T-helper 1 cell treated with Interleukin-12 subunit alpha and Interleukin-12 subunit beta and Interleukin-4 antibody, amounts not matched to agents 30 μg/mL and 1 μg/mL, for 36 hours (primary cell): ENCODE data around the gene PHPT1.

ENCODE experiments used
- H3K27ac Mint-ChIP-seq: one replicate; pipeline ENCODE4 v1.8.0; 2021; ENCODE audit warnings: mild to moderate bottlenecking, mixed read lengths
- H3K27me3 Mint-ChIP-seq: one replicate; pipeline ENCODE4 v1.8.0; 2021; ENCODE audit warnings: low read depth, mixed read lengths
- H3K36me3 Mint-ChIP-seq: one replicate; pipeline ENCODE4 v1.8.0; 2021; ENCODE audit warnings: low read depth, mixed read lengths
- H3K4me1 Mint-ChIP-seq: one replicate; pipeline ENCODE4 v1.8.0; 2021; ENCODE audit warnings: low read depth, mixed read lengths
- H3K4me3 Mint-ChIP-seq: one replicate; pipeline ENCODE4 v1.8.0; 2021; ENCODE audit warnings: mild to moderate bottlenecking, moderate library complexity, mixed read lengths
- H3K9me3 Mint-ChIP-seq: one replicate; pipeline ENCODE4 v1.8.0; 2021; ENCODE audit warnings: mixed read lengths

PHPT1 gene

DNA sequence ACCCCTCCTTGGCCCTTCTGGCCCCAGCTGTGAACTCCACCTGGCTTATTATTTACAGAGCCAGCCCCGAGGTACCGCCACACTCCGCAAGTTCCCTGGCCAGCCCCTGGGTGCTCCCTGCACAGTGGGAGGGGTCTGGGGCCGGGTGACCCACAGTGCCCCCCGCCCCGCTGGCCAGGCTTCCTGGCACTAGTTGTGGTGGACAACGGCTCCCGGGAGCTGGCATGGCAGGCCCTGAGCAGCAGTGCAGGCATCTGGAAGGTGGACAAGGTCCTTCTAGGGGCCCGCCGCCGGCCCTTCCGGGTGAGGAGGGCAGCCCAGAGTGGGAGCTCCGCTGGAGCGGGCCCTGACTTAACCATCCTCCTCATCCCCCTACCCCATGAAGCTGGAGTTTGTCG is 6.9 kb downstream of the PHPT1 start:
- Mint-ChIP-seq H3K27me3 (no peaks in the 10 kb centered on the region), H3K4me3 (no peak overlapping the region), H3K27ac (no peak overlapping the region), H3K9me3 (no peaks in the 10 kb centered on the region), H3K4me1 (peaks cover 2% of the 10 kb centered on the region), H3K36me3 (no peaks in the 10 kb centered on the region)

DNA sequence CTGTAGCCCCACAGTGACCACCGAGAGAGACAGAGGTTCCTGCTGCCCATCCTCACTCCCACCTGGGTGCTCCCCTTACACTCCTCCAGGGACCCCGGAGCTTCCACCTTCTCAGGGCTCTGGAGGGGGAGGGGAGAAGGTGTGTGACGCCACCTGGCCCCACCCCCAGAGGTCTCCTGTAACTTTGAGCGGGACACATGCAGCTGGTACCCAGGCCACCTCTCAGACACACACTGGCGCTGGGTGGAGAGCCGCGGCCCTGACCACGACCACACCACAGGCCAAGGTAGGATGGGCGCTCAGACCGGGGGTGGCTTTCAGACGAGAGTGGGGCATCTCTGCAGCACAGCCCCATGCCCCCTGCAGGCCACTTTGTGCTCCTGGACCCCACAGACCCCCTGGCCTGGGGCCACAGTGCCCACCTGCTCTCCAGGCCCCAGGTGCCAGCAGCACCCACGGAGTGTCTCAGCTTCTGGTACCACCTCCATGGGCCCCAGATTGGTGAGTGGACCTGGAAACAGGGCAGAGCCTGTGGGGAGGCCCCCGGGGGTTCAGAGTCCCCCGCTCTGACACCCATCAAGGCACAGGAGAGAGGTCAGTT is 7.4 kb downstream of the PHPT1 start:
- Mint-ChIP-seq H3K36me3 (no peaks in the 10 kb centered on the region), H3K4me3 (no peak overlapping the region), H3K27ac (no peak overlapping the region), H3K27me3 (no peaks in the 10 kb centered on the region), H3K9me3 (no peaks in the 10 kb centered on the region), H3K4me1 (peaks cover 2% of the 10 kb centered on the region)

- Mint-ChIP-seq H3K9me3 (no peaks in the 10 kb centered on the region), H3K4me1 (peaks cover 2% of the 10 kb centered on the region), H3K4me3 (no peak overlapping the region), H3K36me3 (peaks cover 4% of the 10 kb centered on the region), H3K27ac (no peak overlapping the region), H3K27me3 (no peaks in the 10 kb centered on the region)
These were observed 8.0 kb downstream of the PHPT1 start for GRCh38 chr9:136857166-136857565.

GRCh38 chr9:136857581-136858412 is 8.6 kb downstream of the PHPT1 start:
- Mint-ChIP-seq H3K36me3 (peaks cover 4% of the 10 kb centered on the region), H3K9me3 (no peaks in the 10 kb centered on the region), H3K4me3 (no peak overlapping the region), H3K27ac (no peak overlapping the region), H3K27me3 (no peaks in the 10 kb centered on the region), H3K4me1 (peaks cover 3% of the 10 kb centered on the region)

DNA sequence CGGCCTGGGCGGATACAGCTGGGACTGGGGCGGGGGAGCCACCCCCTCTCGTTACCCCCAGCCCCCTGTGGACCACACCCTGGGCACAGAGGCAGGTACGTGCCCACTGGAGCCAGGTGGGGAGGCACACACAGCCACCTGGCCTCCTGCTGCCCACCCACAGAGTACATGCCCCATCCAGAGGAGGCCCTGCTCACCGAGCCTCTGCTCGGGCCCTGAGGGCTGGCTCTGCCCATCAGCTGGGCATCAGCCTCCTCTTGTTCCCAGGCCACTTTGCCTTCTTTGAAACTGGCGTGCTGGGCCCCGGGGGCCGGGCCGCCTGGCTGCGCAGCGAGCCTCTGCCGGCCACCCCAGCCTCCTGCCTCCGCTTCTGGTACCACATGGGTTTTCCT is 9.2 kb downstream of the PHPT1 start:
- no peak overlapping the region for H3K4me3 Mint-ChIP-seq
- no peaks in the 10 kb centered on the region for H3K27me3 Mint-ChIP-seq
- H3K4me1 Mint-ChIP-seq, result peaks cover 3% of the 10 kb centered on the region
- H3K27ac Mint-ChIP-seq, result no peak overlapping the region
- no peaks in the 10 kb centered on the region for H3K9me3 Mint-ChIP-seq
- H3K36me3 Mint-ChIP-seq, result peaks cover 6% of the 10 kb centered on the region

- H3K27ac Mint-ChIP-seq, result no peak overlapping the region
- H3K36me3 Mint-ChIP-seq, result peaks cover 12% of the 10 kb centered on the region
- peaks cover 9% of the 10 kb centered on the region for H3K4me1 Mint-ChIP-seq
- no peak overlapping the region for H3K4me3 Mint-ChIP-seq
- no peaks in the 10 kb centered on the region for H3K9me3 Mint-ChIP-seq
- H3K27me3 Mint-ChIP-seq, result no peaks in the 10 kb centered on the region
These were observed 9.9 kb downstream of the PHPT1 start for GRCh38 chr9:136858844-136859757.

GRCh38 chr9:136860529-136860928 is 11.3 kb downstream of the PHPT1 start:
- Mint-ChIP-seq H3K27ac (no peak overlapping the region), H3K9me3 (no peaks in the 10 kb centered on the region), H3K4me1 (peaks cover 17% of the 10 kb centered on the region), H3K36me3 (peaks cover 17% of the 10 kb centered on the region), H3K4me3 (no peak overlapping the region), H3K27me3 (no peaks in the 10 kb centered on the region)

- Mint-ChIP-seq H3K36me3 (peaks cover 17% of the 10 kb centered on the region), H3K27me3 (no peaks in the 10 kb centered on the region), H3K4me3 (no peak overlapping the region), H3K27ac (no peak overlapping the region), H3K4me1 (peaks cover 17% of the 10 kb centered on the region), H3K9me3 (no peaks in the 10 kb centered on the region)
These were observed 12.0 kb downstream of the PHPT1 start for GRCh38 chr9:136860933-136861873.

GRCh38 chr9:136861874-136862457 is 12.8 kb downstream of the PHPT1 start:
- no peak overlapping the region for H3K4me3 Mint-ChIP-seq
- H3K27me3 Mint-ChIP-seq, result no peaks in the 10 kb centered on the region
- H3K27ac Mint-ChIP-seq, result no peak overlapping the region
- H3K4me1 Mint-ChIP-seq, result peaks cover 17% of the 10 kb centered on the region
- H3K36me3 Mint-ChIP-seq, result peaks cover 17% of the 10 kb centered on the region
- H3K9me3 Mint-ChIP-seq, result no peaks in the 10 kb centered on the region

DNA sequence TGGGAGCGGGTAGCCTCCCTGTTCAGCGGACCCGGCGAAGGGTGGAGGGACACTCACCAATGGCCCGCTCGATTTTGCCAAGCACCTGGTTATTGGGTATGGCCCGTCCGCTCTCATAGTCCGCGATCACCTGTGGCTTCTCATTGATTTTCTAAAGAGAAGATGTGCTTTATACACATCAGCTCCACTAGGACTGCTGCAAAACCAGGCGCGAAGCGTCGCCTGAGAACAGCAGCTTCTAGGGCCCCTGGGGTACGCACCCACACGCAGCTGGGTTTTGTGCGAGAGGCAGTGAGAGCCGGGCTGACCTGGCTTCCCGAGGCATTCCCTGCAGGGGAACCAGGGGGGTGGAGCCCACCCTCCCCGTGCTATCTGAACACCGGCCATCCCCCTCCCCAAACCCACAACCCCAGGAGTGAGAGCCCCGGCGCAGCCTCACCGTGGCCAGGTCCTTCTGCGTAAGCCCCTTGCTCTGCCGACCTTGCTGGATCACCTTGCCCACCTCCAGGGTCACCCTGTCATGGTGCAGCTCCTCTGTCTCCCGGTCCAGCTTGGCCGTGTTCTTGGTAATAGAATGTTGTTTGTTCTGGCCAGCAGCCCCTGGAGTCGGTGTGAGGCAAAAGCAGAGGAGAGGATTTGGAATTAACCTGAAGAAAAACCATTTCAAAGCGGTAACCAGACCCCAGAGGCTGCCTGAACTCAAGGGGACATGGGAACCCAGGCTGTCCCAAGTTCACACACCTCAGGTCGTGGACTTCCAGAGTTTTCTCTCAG is 13.8 kb downstream of the PHPT1 start:
- no peaks in the 10 kb centered on the region for H3K27me3 Mint-ChIP-seq
- H3K27ac Mint-ChIP-seq, result no peak overlapping the region
- H3K36me3 Mint-ChIP-seq, result peaks cover 17% of the 10 kb centered on the region
- peaks cover 17% of the 10 kb centered on the region for H3K4me1 Mint-ChIP-seq
- H3K4me3 Mint-ChIP-seq, result no peak overlapping the region
- H3K9me3 Mint-ChIP-seq, result no peaks in the 10 kb centered on the region

- Mint-ChIP-seq H3K4me1 (peaks cover 17% of the 10 kb centered on the region), H3K27ac (peak overlapping the region; percentile 71), H3K4me3 (no peak overlapping the region), H3K9me3 (no peaks in the 10 kb centered on the region), H3K36me3 (peaks cover 20% of the 10 kb centered on the region), H3K27me3 (no peaks in the 10 kb centered on the region)
These were observed 14.5 kb downstream of the PHPT1 start for GRCh38 chr9:136863623-136864273.

- Mint-ChIP-seq H3K36me3 (peaks cover 20% of the 10 kb centered on the region), H3K4me1 (peaks cover 22% of the 10 kb centered on the region), H3K27me3 (no peaks in the 10 kb centered on the region), H3K4me3 (peak overlapping the region; percentile 84), H3K27ac (peak overlapping the region; percentile 74), H3K9me3 (no peaks in the 10 kb centered on the region)
These were observed 16.0 kb downstream of the PHPT1 start for GRCh38 chr9:136865041-136865767.
